OCI-LY1 (cell line): ENCODE measurements around the gene LDLRAD3.

ENCODE experiments used
- H2AFZ ChIP-seq: fragments of 200-600 bp; sonication (generic), shearing (Covaris generic); 2 replicates; pipeline ENCODE4 v1.6.0; 2014; ENCODE audit warnings: antibody characterized with exemption, mild to moderate bottlenecking, low read length
- H3F3A ChIP-seq: fragments of 200-600 bp; sonication (generic), shearing (Covaris generic); 2 replicates; pipeline ENCODE4 v1.6.0; 2014; ENCODE audit warnings: mild to moderate bottlenecking, antibody characterized with exemption, low read length, moderate library complexity; ENCODE audit not compliant: insufficient read depth
- H3K27ac ChIP-seq: fragments of 200-600 bp; sonication (generic); 2 replicates; pipeline ENCODE4 v1.5.1; 2014; ENCODE audit warnings: low read length, mixed run types, mild to moderate bottlenecking, low read depth; ENCODE audit not compliant: poor library complexity, severe bottlenecking
- H3K27me3 ChIP-seq: fragments of 200-600 bp; sonication (generic); 2 replicates; pipeline ENCODE4 v1.6.0; 2014; ENCODE audit warnings: antibody characterized with exemption, mild to moderate bottlenecking, low read length, moderate library complexity; ENCODE audit not compliant: insufficient read depth
- H3K36me3 ChIP-seq: fragments of 200-600 bp; sonication (generic); 2 replicates; pipeline ENCODE4 v1.6.1; 2014; ENCODE audit warnings: mild to moderate bottlenecking, antibody characterized with exemption, low read length, moderate library complexity, mixed read lengths; ENCODE audit not compliant: insufficient read depth
- H3K4me1 ChIP-seq: fragments of 200-600 bp; sonication (generic); 2 replicates; pipeline ENCODE4 v1.5.1; 2014; ENCODE audit warnings: mild to moderate bottlenecking, low read length, moderate library complexity; ENCODE audit not compliant: insufficient read depth, severe bottlenecking
- H3K4me2 ChIP-seq: fragments of 200-600 bp; sonication (generic), shearing (Covaris generic); 2 replicates; pipeline ENCODE4 v1.6.1; 2014; ENCODE audit warnings: low read length
- H3K4me3 ChIP-seq: fragments of 200-600 bp; sonication (generic); 2 replicates; pipeline ENCODE4 v1.5.1; 2014; ENCODE audit warnings: low read length, low read depth, mild to moderate bottlenecking, mixed read lengths; ENCODE audit not compliant: poor library complexity, severe bottlenecking
- H3K79me2 ChIP-seq: fragments of 200-600 bp; shearing (Covaris generic); 2 replicates; pipeline ENCODE4 v1.6.1; 2016; ENCODE audit warnings: mixed run types, low read length, mixed read lengths; ENCODE audit not compliant: insufficient read depth
- H3K9ac ChIP-seq: fragments of 200-600 bp; sonication (generic), shearing (Covaris generic); 2 replicates; pipeline ENCODE4 v1.6.1; 2014; ENCODE audit warnings: mild to moderate bottlenecking, low read length, mixed read lengths
- H3K9me2 ChIP-seq: fragments of 200-600 bp; sonication (generic), shearing (Covaris generic); 2 replicates; pipeline ENCODE4 v1.6.1; 2014; ENCODE audit warnings: low read depth, mild to moderate bottlenecking, low read length, mixed read lengths
- H3K9me3 ChIP-seq: fragments of 200-600 bp; shearing (Covaris generic); 2 replicates; pipeline ENCODE4 v1.6.1; 2014; ENCODE audit warnings: low read length, mixed read lengths
- H4K20me1 ChIP-seq: fragments of 200-600 bp; sonication (generic), shearing (Covaris generic); 2 replicates; pipeline ENCODE4 v1.6.0; 2016; ENCODE audit warnings: mild to moderate bottlenecking, low read length; ENCODE audit not compliant: insufficient read depth
- CTCF ChIP-seq: fragments of 200-600 bp; sonication (generic), shearing (Covaris generic); IDR thresholded peaks from 2 replicates; pipeline ENCODE4 v1.5.1; 2017; ENCODE audit warnings: mild to moderate bottlenecking, antibody characterized with exemption, low read length, moderate library complexity, mixed read lengths
- EZH2 ChIP-seq: fragments of 200-600 bp; sonication (generic), shearing (Covaris generic); IDR thresholded peaks from 2 replicates; pipeline ENCODE4 v1.8.0; 2017; ENCODE audit warnings: borderline replicate concordance, mixed run types, mild to moderate bottlenecking, antibody characterized with exemption, low read length, moderate library complexity, mixed read lengths

Gene LDLRAD3

GRCh38 chr11:36037031-36037430, 93.2 kb downstream of the LDLRAD3 start:
- H3K9ac ChIP-seq, result no peak overlapping the region
- TF ChIP-seq EZH2 (no peak), CTCF (no peak)
- no peak overlapping the region for H3K27ac ChIP-seq
- no peaks in the 10 kb centered on the region for H3K79me2 ChIP-seq
- no peak overlapping the region for H2AFZ ChIP-seq
- H3F3A ChIP-seq, result no peaks in the 10 kb centered on the region
- no peak overlapping the region for H3K4me2 ChIP-seq
- no peak overlapping the region for H3K4me3 ChIP-seq
- H3K4me1 ChIP-seq, result no peaks in the 10 kb centered on the region
- H3K36me3 ChIP-seq, result no peaks in the 10 kb centered on the region
- H3K9me3 ChIP-seq, result no peaks in the 10 kb centered on the region
- H3K27me3 ChIP-seq, result 0 out of 2 replicates have a peak, but pooled peaks cover 9% of the 10 kb centered on the region
- H3K9me2 ChIP-seq, result no peaks in the 10 kb centered on the region
- no peaks in the 10 kb centered on the region for H4K20me1 ChIP-seq

GRCh38 chr11:36038541-36038940, 94.7 kb downstream of the LDLRAD3 start:
- H3K27me3 ChIP-seq, result 0 out of 2 replicates have a peak, but pooled peaks cover 9% of the 10 kb centered on the region
- H3K27ac ChIP-seq, result no peak overlapping the region
- H3K9ac ChIP-seq, result no peak overlapping the region
- TF ChIP-seq CTCF (no peak), EZH2 (no peak)
- H3K4me2 ChIP-seq, result no peak overlapping the region
- H3K4me3 ChIP-seq, result no peak overlapping the region
- H3K36me3 ChIP-seq, result no peaks in the 10 kb centered on the region
- no peaks in the 10 kb centered on the region for H3K79me2 ChIP-seq
- no peaks in the 10 kb centered on the region for H3K4me1 ChIP-seq
- no peak overlapping the region for H2AFZ ChIP-seq
- no peaks in the 10 kb centered on the region for H3F3A ChIP-seq
- no peaks in the 10 kb centered on the region for H3K9me3 ChIP-seq
- no peaks in the 10 kb centered on the region for H3K9me2 ChIP-seq
- H4K20me1 ChIP-seq, result no peaks in the 10 kb centered on the region

- Histone ChIP-seq H2AFZ (no peak overlapping the region), H3K4me2 (no peak overlapping the region), H3K36me3 (no peaks in the 10 kb centered on the region), H3K4me1 (no peaks in the 10 kb centered on the region), H3F3A (no peaks in the 10 kb centered on the region), H3K9me2 (no peaks in the 10 kb centered on the region), H3K4me3 (no peak overlapping the region), H3K27me3 (0 out of 2 replicates have a peak, but pooled peaks cover 7% of the 10 kb centered on the region), H3K9me3 (no peaks in the 10 kb centered on the region), H4K20me1 (no peaks in the 10 kb centered on the region), H3K9ac (no peak overlapping the region), H3K79me2 (no peaks in the 10 kb centered on the region), H3K27ac (no peak overlapping the region)
- TF ChIP-seq EZH2, result no peak
- TF ChIP-seq CTCF, result no peak
Measured at GRCh38 chr11:36039471-36039870, 95.6 kb downstream of the LDLRAD3 start.
